Fibroblast of gingiva (primary cell): Measurements from ENCODE around the gene MTERF1.

Experiments
- DNase-seq: peaks from one replicate; pipeline ENCODE4 v3.0.0-alpha.2; 2011; ENCODE audit warnings: low read depth

MTERF1 gene

DNA sequence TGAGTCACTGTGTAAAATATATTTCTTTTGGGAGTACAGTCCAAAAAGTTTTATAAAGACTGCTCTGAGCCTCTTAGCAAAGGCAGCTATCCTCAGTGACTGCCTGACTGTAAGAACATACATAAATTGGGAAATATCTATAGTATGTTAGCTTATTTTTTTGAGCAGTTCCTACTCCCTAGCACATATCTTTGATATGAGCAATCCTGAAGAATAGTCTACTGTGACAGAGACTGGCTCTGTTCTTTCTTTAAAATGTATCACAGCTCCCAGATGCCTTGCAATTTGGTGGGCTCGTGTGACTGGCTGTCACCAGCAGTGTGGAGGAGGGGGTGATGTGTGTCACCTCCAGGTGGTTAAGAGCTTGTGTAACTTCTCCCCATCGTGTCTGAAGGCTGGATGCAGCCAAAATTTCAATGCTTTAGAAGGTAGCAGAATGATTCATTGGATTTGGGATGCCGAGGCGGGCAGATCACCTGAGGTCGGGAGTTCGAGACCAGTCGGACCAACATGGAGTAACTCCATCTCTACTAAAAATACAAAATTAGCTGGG, 47.9 kb downstream of the MTERF1 start:
- no peak for DNase-seq

GRCh38 chr7:91827169-91827568, 53.3 kb downstream of the MTERF1 start:
- no peak for DNase-seq

DNA sequence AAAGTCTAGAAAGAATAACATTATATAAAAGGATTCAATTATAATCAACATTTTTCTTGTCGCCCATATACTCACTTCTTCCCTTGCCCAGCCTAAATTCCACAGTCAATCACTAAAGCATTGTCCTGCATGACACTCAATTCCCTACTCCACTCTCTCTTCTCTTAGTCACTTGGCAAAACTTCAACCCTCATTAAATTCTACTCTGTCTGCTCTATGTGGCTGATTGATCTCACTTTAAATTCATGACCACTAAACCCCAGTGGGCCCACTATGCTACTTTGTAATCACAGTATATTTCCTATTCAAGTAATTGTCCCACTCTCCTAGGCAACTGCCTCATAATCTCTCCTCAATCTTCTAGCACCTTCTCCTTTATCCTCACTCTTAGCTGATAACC, 54.1 kb downstream of the MTERF1 start:
- no peak for DNase-seq

- DNase-seq, result no peak
These were observed 56.3 kb downstream of the MTERF1 start for GRCh38 chr7:91824201-91824600.
